ENCODE measurements around the gene ADA. TPM values are rescaled to one million over a fixed set of nuclear protein-coding genes. Genes with fewer than 3 reads are reported as not detected.
A peak's percentile ranks its signal among the peaks of the same experiment; 100 is the strongest.

ADA gene
- polyA plus RNA-seq, 1 donor = 7.3 TPM

GRCh38 chr20:44581515-44581914 is 70.0 kb downstream of the ADA start:
- Histone ChIP-seq H3K27me3 (ENCODE audit: control insufficient read depth, insufficient read depth, low read length) (no peaks in the 10 kb centered on the region), H3K4me1 (ENCODE audit: control insufficient read depth, insufficient read depth, low read length) (no peaks in the 10 kb centered on the region), H3K36me3 (ENCODE audit: control insufficient read depth, insufficient read depth, low read length) (no peaks in the 10 kb centered on the region), H3K27ac (ENCODE audit: low read length) (peak overlapping the region; percentile 32), H3K9me3 (ENCODE audit: control insufficient read depth, low read depth, low read length) (no peaks in the 10 kb centered on the region), H3K4me3 (ENCODE audit: low read length) (no peak overlapping the region)
- no CpG with 5 or more reads among the region's 1 CpG for WGBS (ENCODE audit: insufficient coverage, low lambda C conversion rate)
- DNase-seq = no peak

GRCh38 chr20:44580581-44581268 is 70.8 kb downstream of the ADA start:
- no peaks in the 10 kb centered on the region for H3K36me3 ChIP-seq (ENCODE audit: control insufficient read depth, insufficient read depth, low read length)
- H3K4me1 ChIP-seq (ENCODE audit: control insufficient read depth, insufficient read depth, low read length) = no peaks in the 10 kb centered on the region
- WGBS (ENCODE audit: insufficient coverage, low lambda C conversion rate) = 100% methylated on average over 1 of the region's 9 CpGs

GRCh38 chr20:44579313-44580081 is 72.0 kb downstream of the ADA start:
- no peak overlapping the region for H3K27ac ChIP-seq (ENCODE audit: low read length)
- no peaks in the 10 kb centered on the region for H3K27me3 ChIP-seq (ENCODE audit: control insufficient read depth, insufficient read depth, low read length)
- 100% methylated on average over 1 of the region's 8 CpGs for WGBS (ENCODE audit: insufficient coverage, low lambda C conversion rate)
- no peaks in the 10 kb centered on the region for H3K4me1 ChIP-seq (ENCODE audit: control insufficient read depth, insufficient read depth, low read length)
- no peak for DNase-seq
- no peak overlapping the region for H3K4me3 ChIP-seq (ENCODE audit: low read length)
- no peaks in the 10 kb centered on the region for H3K36me3 ChIP-seq (ENCODE audit: control insufficient read depth, insufficient read depth, low read length)
- H3K9me3 ChIP-seq (ENCODE audit: control insufficient read depth, low read depth, low read length) = no peaks in the 10 kb centered on the region

More at GRCh38 chr20:44580581-44581268, 70.8 kb downstream of the ADA start:
- no peaks in the 10 kb centered on the region for H3K9me3 ChIP-seq (ENCODE audit: control insufficient read depth, low read depth, low read length)
- no peak overlapping the region for H3K27ac ChIP-seq (ENCODE audit: low read length)
- H3K4me3 ChIP-seq (ENCODE audit: low read length) = no peak overlapping the region
- no peaks in the 10 kb centered on the region for H3K27me3 ChIP-seq (ENCODE audit: control insufficient read depth, insufficient read depth, low read length)
- DNase-seq = no peak

DNA sequence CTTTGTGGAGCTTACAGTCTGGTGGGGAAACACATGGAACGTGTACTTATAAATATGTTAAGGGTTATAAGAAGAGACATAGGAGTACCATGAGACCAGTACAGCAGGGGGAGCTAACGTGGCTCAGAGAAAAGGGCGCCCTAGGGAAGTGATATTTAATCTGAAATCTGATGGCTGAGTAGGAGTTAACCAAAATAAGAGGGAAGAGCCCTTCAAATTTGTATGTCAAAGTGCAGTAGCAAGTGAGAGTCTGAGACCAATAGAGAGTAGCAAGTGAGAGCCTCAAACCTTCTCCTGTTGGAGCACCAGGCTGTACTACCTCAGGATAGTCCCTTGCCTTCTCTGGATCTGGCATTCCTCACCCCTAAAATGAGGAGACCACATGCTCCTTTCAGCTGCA is 75.2 kb downstream of the ADA start:
- DNase-seq = no peak
- Histone ChIP-seq H3K27me3 (ENCODE audit: control insufficient read depth, insufficient read depth, low read length) (no peaks in the 10 kb centered on the region), H3K27ac (ENCODE audit: low read length) (no peak overlapping the region), H3K4me1 (ENCODE audit: control insufficient read depth, insufficient read depth, low read length) (no peaks in the 10 kb centered on the region), H3K9me3 (ENCODE audit: control insufficient read depth, low read depth, low read length) (no peaks in the 10 kb centered on the region), H3K4me3 (ENCODE audit: low read length) (no peak overlapping the region), H3K36me3 (ENCODE audit: control insufficient read depth, insufficient read depth, low read length) (no peaks in the 10 kb centered on the region)
- no CpG with 5 or more reads among the region's 3 CpGs for WGBS (ENCODE audit: insufficient coverage, low lambda C conversion rate)

DNA sequence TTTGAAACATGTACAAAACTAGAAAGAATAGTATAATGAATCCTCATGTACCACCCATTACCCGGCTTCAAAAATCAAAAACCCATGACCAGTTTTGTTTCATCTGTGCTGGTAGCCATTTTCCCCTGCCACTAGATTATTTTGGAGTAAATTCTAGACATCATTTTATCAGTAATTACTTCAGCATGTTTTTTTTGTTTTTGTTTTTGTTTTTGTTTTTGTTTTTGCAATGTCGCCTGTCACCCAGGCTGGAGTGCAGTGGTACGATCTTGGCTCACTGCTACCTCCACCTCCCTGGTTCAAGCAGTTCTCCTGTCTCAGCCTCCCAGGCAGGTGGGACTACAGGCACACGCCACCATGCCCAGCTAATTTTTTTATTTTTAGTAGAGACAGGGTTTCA is 77.1 kb downstream of the ADA start:
- Histone ChIP-seq H3K36me3 (ENCODE audit: control insufficient read depth, insufficient read depth, low read length) (no peaks in the 10 kb centered on the region), H3K4me1 (ENCODE audit: control insufficient read depth, insufficient read depth, low read length) (no peaks in the 10 kb centered on the region), H3K9me3 (ENCODE audit: control insufficient read depth, low read depth, low read length) (no peaks in the 10 kb centered on the region), H3K4me3 (ENCODE audit: low read length) (no peak overlapping the region), H3K27ac (ENCODE audit: low read length) (no peak overlapping the region), H3K27me3 (ENCODE audit: control insufficient read depth, insufficient read depth, low read length) (no peaks in the 10 kb centered on the region)
- 100% methylated on average over 2 of the region's 4 CpGs for WGBS (ENCODE audit: insufficient coverage, low lambda C conversion rate)
- no peak for DNase-seq

GRCh38 chr20:44573501-44573869 is 78.0 kb downstream of the ADA start:
- H3K4me3 ChIP-seq (ENCODE audit: low read length) = no peak overlapping the region

DNA sequence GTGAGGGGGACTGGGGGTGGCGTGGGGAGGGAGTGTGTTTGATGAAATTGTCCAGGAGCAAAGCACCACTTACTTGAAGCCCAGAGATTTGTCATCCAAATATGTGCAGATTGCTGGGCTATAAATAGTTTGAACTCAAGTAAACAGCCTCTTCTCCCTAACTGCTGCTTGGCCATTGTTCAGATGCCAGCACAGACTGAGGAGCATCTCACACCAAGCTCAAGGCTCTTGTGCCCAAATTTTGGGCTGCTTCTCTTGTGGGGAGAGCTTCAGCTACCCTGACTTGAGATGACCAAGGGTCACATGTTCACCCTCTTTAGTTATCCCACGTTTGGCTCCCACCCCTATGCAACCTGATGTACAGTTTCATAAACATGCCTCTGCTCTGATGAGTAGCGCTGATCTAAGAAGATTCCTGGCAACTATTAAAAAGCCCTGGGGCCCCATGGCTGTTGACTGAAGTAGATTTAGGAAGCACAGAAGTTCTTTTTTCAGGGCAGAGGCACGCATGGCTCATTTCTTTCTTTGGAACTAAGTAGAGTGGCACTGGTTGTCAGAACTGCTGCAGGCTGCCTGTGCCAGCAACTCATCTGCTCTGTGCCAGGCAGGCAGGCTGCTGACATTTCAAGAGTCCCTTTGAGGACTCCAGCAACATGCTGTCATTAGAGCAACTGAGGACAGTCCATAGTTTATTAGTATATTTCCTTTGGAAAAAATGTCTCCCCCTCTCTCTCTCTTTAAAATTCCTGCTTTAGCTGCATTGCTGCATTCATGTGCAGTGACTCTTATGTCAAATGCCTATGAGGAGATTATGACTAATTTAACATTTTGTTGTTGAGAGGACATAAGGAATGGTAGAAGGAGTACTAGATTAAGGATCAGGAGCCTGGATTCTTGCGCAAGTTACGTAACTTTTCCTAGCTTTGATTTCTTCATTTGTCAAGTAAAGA is 78.7 kb downstream of the ADA start:
- H3K4me1 ChIP-seq (ENCODE audit: control insufficient read depth, insufficient read depth, low read length) = no peaks in the 10 kb centered on the region
- no peak overlapping the region for H3K4me3 ChIP-seq (ENCODE audit: low read length)

More at GRCh38 chr20:44573501-44573869, 78.0 kb downstream of the ADA start:
- Histone ChIP-seq H3K4me1 (ENCODE audit: control insufficient read depth, insufficient read depth, low read length) (no peaks in the 10 kb centered on the region), H3K27ac (ENCODE audit: low read length) (no peak overlapping the region), H3K36me3 (ENCODE audit: control insufficient read depth, insufficient read depth, low read length) (no peaks in the 10 kb centered on the region), H3K27me3 (ENCODE audit: control insufficient read depth, insufficient read depth, low read length) (no peaks in the 10 kb centered on the region), H3K9me3 (ENCODE audit: control insufficient read depth, low read depth, low read length) (no peaks in the 10 kb centered on the region)
- WGBS (ENCODE audit: insufficient coverage, low lambda C conversion rate) = no CpG with 5 or more reads among the region's 2 CpGs
- no peak for DNase-seq

DNA sequence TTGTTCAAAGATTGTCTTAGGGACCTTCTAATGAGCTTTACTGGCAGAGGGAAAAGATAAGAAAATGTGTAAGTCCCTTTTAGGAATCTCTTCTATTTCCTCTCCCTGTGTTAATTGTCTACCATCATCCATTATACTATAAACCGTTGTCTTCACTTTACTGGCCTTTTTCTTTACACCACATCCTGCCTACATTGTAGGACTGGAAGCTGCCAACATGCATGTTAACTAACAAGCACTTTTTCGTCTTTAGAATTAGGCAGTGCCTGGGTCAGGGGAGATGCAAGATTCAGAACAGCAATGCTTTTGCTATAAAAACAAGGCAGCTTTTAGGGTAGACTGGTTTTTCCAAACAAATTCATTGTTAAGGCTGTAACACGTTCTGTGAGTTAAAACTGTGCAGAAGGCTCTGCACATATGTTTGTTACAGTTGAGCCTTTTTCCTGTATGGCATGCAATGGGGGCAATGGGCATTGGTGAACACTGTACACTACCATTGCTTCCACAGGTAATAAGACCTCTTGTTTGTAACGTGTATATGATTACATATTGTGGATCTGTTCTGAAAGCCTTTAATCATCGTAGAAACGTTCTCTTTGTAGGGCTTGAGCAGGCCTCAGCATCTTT is 80.0 kb downstream of the ADA start:
- no peaks in the 10 kb centered on the region for H3K9me3 ChIP-seq (ENCODE audit: control insufficient read depth, low read depth, low read length)
- no peaks in the 10 kb centered on the region for H3K36me3 ChIP-seq (ENCODE audit: control insufficient read depth, insufficient read depth, low read length)
- H3K4me1 ChIP-seq (ENCODE audit: control insufficient read depth, insufficient read depth, low read length) = no peaks in the 10 kb centered on the region
- no peak for DNase-seq
- H3K27ac ChIP-seq (ENCODE audit: low read length) = no peak overlapping the region
- H3K27me3 ChIP-seq (ENCODE audit: control insufficient read depth, insufficient read depth, low read length) = no peaks in the 10 kb centered on the region
- no peak overlapping the region for H3K4me3 ChIP-seq (ENCODE audit: low read length)
- 25% methylated on average over 1 of the region's 6 CpGs for WGBS (ENCODE audit: insufficient coverage, low lambda C conversion rate)

More for the DNA sequence above, 78.7 kb downstream of the ADA start:
- Histone ChIP-seq H3K36me3 (ENCODE audit: control insufficient read depth, insufficient read depth, low read length) (no peaks in the 10 kb centered on the region), H3K27ac (ENCODE audit: low read length) (peak overlapping the region; percentile 22), H3K9me3 (ENCODE audit: control insufficient read depth, low read depth, low read length) (no peaks in the 10 kb centered on the region), H3K27me3 (ENCODE audit: control insufficient read depth, insufficient read depth, low read length) (no peaks in the 10 kb centered on the region)
- DNase-seq = peak in 1 of 2 donors; percentile 43
- 86% methylated on average over 2 of the region's 6 CpGs for WGBS (ENCODE audit: insufficient coverage, low lambda C conversion rate)

DNA sequence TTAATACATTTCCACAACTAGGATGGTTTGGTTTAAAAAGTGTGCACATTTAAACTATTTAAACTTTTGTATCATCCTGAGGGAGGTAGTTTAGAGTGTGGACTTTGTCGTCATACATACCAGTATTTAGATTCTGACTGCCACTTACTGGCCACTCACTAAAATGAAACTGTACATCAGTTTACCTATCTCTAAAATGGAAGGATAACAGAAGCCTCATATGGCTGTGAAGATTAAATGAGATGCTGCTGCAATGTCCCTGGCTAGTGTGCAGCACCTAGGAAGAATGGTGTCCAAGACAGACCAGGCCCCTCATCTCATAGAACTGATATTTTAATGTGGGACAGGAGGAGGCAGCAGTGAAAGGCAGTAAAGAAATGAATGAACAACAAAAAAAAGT is 81.1 kb downstream of the ADA start:
- no peak overlapping the region for H3K27ac ChIP-seq (ENCODE audit: low read length)
- H3K9me3 ChIP-seq (ENCODE audit: control insufficient read depth, low read depth, low read length) = no peaks in the 10 kb centered on the region
- H3K4me1 ChIP-seq (ENCODE audit: control insufficient read depth, insufficient read depth, low read length) = no peaks in the 10 kb centered on the region
- WGBS (ENCODE audit: insufficient coverage, low lambda C conversion rate) = no CpG with 5 or more reads among the region's 1 CpG
- H3K36me3 ChIP-seq (ENCODE audit: control insufficient read depth, insufficient read depth, low read length) = no peaks in the 10 kb centered on the region
- H3K4me3 ChIP-seq (ENCODE audit: low read length) = no peak overlapping the region
- DNase-seq = no peak
- no peaks in the 10 kb centered on the region for H3K27me3 ChIP-seq (ENCODE audit: control insufficient read depth, insufficient read depth, low read length)
